Neural progenitor cell (in vitro differentiated cells): ENCODE results near the gene LY86. TPM values are rescaled to one million over a fixed set of nuclear protein-coding genes. Genes with fewer than 3 reads are reported as not detected.

Source experiments
- DNase-seq: peaks from one replicate; pipeline ENCODE4 v3.0.0-alpha.2; 2016; ENCODE audit warnings: low spot score
- H2AFZ ChIP-seq: fragments of 200-600 bp; sonication (generic); replicated peaks from 2 replicates; pipeline ENCODE4 v1.6.1; 2016; ENCODE audit warnings: antibody characterized with exemption
- H3F3A ChIP-seq: fragments of 200-600 bp; sonication (generic); 2 replicates; pipeline ENCODE4 v1.6.1; 2016; ENCODE audit warnings: antibody characterized with exemption, low read depth
- H3K27ac ChIP-seq: fragments of 200-600 bp; sonication (generic); 2 replicates; pipeline ENCODE4 v1.5.1; 2016; ENCODE audit warnings: mild to moderate bottlenecking
- H3K27me3 ChIP-seq: fragments of 200-600 bp; sonication (generic); 2 replicates; pipeline ENCODE4 v1.6.1; 2016; ENCODE audit warnings: mild to moderate bottlenecking, moderate library complexity
- H3K36me3 ChIP-seq: fragments of 200-600 bp; sonication (generic); 2 replicates; pipeline ENCODE4 v1.5.1; 2016
- H3K4me1 ChIP-seq: fragments of 200-600 bp; sonication (generic); 2 replicates; pipeline ENCODE4 v1.6.1; 2016; ENCODE audit warnings: mixed run types
- H3K4me2 ChIP-seq: fragments of 200-600 bp; sonication (generic); 2 replicates; pipeline ENCODE4 v1.6.1; 2016
- H3K4me3 ChIP-seq: fragments of 200-600 bp; sonication (generic); 2 replicates; pipeline ENCODE4 v1.5.1; 2016
- H3K79me2 ChIP-seq: fragments of 200-600 bp; sonication (generic); 2 replicates; pipeline ENCODE4 v1.6.1; 2016; ENCODE audit warnings: low read depth
- H3K9ac ChIP-seq: fragments of 200-600 bp; sonication (generic); 2 replicates; pipeline ENCODE4 v1.6.1; 2016
- H3K9me3 ChIP-seq: fragments of 200-600 bp; sonication (generic); 2 replicates; pipeline ENCODE4 v1.5.1; 2016; ENCODE audit warnings: low read depth
- H4K20me1 ChIP-seq: fragments of 200-600 bp; sonication (generic); 2 replicates; pipeline ENCODE4 v1.6.1; 2016; ENCODE audit warnings: low read depth
- H3K27ac Mint-ChIP-seq: 3 replicates; pipeline ENCODE4 v1.8.0; 2021; ENCODE audit warnings: mixed read lengths
- H3K27me3 Mint-ChIP-seq: 2 replicates; pipeline ENCODE4 v1.8.0; 2022; ENCODE audit warnings: low read depth, mild to moderate bottlenecking, inconsistent platforms, moderate library complexity, mixed read lengths; ENCODE audit not compliant: insufficient read depth
- H3K36me3 Mint-ChIP-seq: 3 replicates; pipeline ENCODE4 v1.8.0; 2021; ENCODE audit warnings: mixed read lengths
- H3K4me1 Mint-ChIP-seq: 3 replicates; pipeline ENCODE4 v1.8.0; 2021; ENCODE audit warnings: mixed read lengths
- H3K4me3 Mint-ChIP-seq: 3 replicates; pipeline ENCODE4 v1.8.0; 2021; ENCODE audit warnings: mild to moderate bottlenecking, moderate library complexity, mixed read lengths
- H3K9me3 Mint-ChIP-seq: 3 replicates; pipeline ENCODE4 v1.8.0; 2020; ENCODE audit warnings: mixed read lengths
- CTCF ChIP-seq: fragments of 200-600 bp; sonication (generic); IDR thresholded peaks from 2 replicates; pipeline ENCODE4 v1.5.1; 2017; ENCODE audit warnings: antibody characterized with exemption, mild to moderate bottlenecking
- EZH2 ChIP-seq: fragments of 200-600 bp; sonication (generic); IDR thresholded peaks from 2 replicates; pipeline ENCODE4 v1.6.1; 2017; ENCODE audit warnings: antibody characterized with exemption, mild to moderate bottlenecking, moderate library complexity
- EZH2phosphoT487 ChIP-seq: fragments of 200-600 bp; sonication (generic); IDR thresholded peaks from 2 replicates; pipeline ENCODE4 v1.6.1; 2017; ENCODE audit warnings: antibody characterized with exemption
- total RNA-seq: library from RNA; depleted of rRNA; stranded (reverse); fragments of >200 nt; gene quantifications from 2 replicates; pipeline ENCODE4 v1.2.3, GENCODE V29; 2015; ENCODE audit warnings: low replicate concordance

The LY86 gene
- total RNA-seq, 1 donor from 2014 or later = not detected

- Histone ChIP-seq H3K4me1 (no peaks in the 10 kb centered on the region), H3K4me2 (no peak overlapping the region), H3K79me2 (no peaks in the 10 kb centered on the region), H3K9me3 (no peaks in the 10 kb centered on the region), H3K9ac (no peak overlapping the region), H3K36me3 (no peaks in the 10 kb centered on the region), H3F3A (no peaks in the 10 kb centered on the region), H3K27ac (no peak overlapping the region), H3K4me3 (no peak overlapping the region), H4K20me1 (no peaks in the 10 kb centered on the region), H3K27me3 (peaks cover 8% of the 10 kb centered on the region), H2AFZ (no peak overlapping the region)
- H3K36me3 Mint-ChIP-seq = no peaks in the 10 kb centered on the region
- no peak for DNase-seq
- no peaks in the 10 kb centered on the region for H3K9me3 Mint-ChIP-seq
- H3K27ac Mint-ChIP-seq = peak overlapping the region; percentile 17
- peaks cover 4% of the 10 kb centered on the region for H3K4me1 Mint-ChIP-seq
- no peak for TF ChIP-seq EZH2phosphoT487
- TF ChIP-seq EZH2 = no peak
- no peak for TF ChIP-seq CTCF
- peaks cover 3% of the 10 kb centered on the region for H3K27me3 Mint-ChIP-seq
- no peak overlapping the region for H3K4me3 Mint-ChIP-seq
These were observed 28.1 kb downstream of the LY86 start for GRCh38 chr6:6616656-6617055.

- H3K4me2 ChIP-seq = no peak overlapping the region
- Mint-ChIP-seq H3K27me3 (peaks cover 3% of the 10 kb centered on the region), H3K27ac (no peak overlapping the region), H3K9me3 (no peaks in the 10 kb centered on the region), H3K4me1 (peaks cover 4% of the 10 kb centered on the region), H3K36me3 (no peaks in the 10 kb centered on the region), H3K4me3 (no peak overlapping the region)
- TF ChIP-seq EZH2phosphoT487 (no peak), EZH2 (no peak), CTCF (no peak)
- no peaks in the 10 kb centered on the region for H3F3A ChIP-seq
- no peak overlapping the region for H3K4me3 ChIP-seq
- H3K27ac ChIP-seq = no peak overlapping the region
- H4K20me1 ChIP-seq = no peaks in the 10 kb centered on the region
- no peaks in the 10 kb centered on the region for H3K9me3 ChIP-seq
- no peak overlapping the region for H2AFZ ChIP-seq
- H3K4me1 ChIP-seq = no peaks in the 10 kb centered on the region
- no peaks in the 10 kb centered on the region for H3K36me3 ChIP-seq
- H3K79me2 ChIP-seq = no peaks in the 10 kb centered on the region
- no peak for DNase-seq
- no peak overlapping the region for H3K9ac ChIP-seq
- H3K27me3 ChIP-seq = peaks cover 29% of the 10 kb centered on the region
These were observed 30.7 kb downstream of the LY86 start for GRCh38 chr6:6619021-6619794.

- DNase-seq = no peak
- no peaks in the 10 kb centered on the region for H3K79me2 ChIP-seq
- H3K4me3 ChIP-seq = no peak overlapping the region
- no peak overlapping the region for H2AFZ ChIP-seq
- Mint-ChIP-seq H3K27ac (no peak overlapping the region), H3K4me3 (no peak overlapping the region), H3K9me3 (no peaks in the 10 kb centered on the region), H3K4me1 (peaks cover 3% of the 10 kb centered on the region), H3K36me3 (no peaks in the 10 kb centered on the region), H3K27me3 (peaks cover 3% of the 10 kb centered on the region)
- H3K4me2 ChIP-seq = no peak overlapping the region
- H3K9ac ChIP-seq = no peak overlapping the region
- no peaks in the 10 kb centered on the region for H3F3A ChIP-seq
- H4K20me1 ChIP-seq = no peaks in the 10 kb centered on the region
- H3K9me3 ChIP-seq = no peaks in the 10 kb centered on the region
- H3K27me3 ChIP-seq = peaks cover 44% of the 10 kb centered on the region
- TF ChIP-seq EZH2 = no peak
- no peak for TF ChIP-seq EZH2phosphoT487
- no peak for TF ChIP-seq CTCF
- no peak overlapping the region for H3K27ac ChIP-seq
- no peaks in the 10 kb centered on the region for H3K36me3 ChIP-seq
- no peaks in the 10 kb centered on the region for H3K4me1 ChIP-seq
These were observed 32.4 kb downstream of the LY86 start for GRCh38 chr6:6620766-6621425.
